Measurements from ENCODE around the gene ITSN1.

The ITSN1 gene

GRCh38 chr21:33944185-33944763 is 302.0 kb downstream of the ITSN1 start:
- TF ChIP-seq REST (IDR thresholded peaks at IDR 0.05; ENCODE audit: insufficient read depth in 1 of 2, low read depth in 2 of 2, low read length in 2 of 2) (no peak), FOXP2 (optimal IDR thresholded peaks at IDR 0.05; ENCODE audit: borderline replicate concordance, extremely low read depth, extremely low read length, insufficient read depth) (no peak), TAF1 (IDR thresholded peaks at IDR 0.05; ENCODE audit: borderline replicate concordance, insufficient read depth, low read length) (no peak), POLR2AphosphoS5 (IDR thresholded peaks at IDR 0.05; ENCODE audit: low read depth, low read length) (no peak), SIN3A (IDR thresholded peaks at IDR 0.05; ENCODE audit: borderline replicate concordance, insufficient read depth, low read length) (no peak)

DNA sequence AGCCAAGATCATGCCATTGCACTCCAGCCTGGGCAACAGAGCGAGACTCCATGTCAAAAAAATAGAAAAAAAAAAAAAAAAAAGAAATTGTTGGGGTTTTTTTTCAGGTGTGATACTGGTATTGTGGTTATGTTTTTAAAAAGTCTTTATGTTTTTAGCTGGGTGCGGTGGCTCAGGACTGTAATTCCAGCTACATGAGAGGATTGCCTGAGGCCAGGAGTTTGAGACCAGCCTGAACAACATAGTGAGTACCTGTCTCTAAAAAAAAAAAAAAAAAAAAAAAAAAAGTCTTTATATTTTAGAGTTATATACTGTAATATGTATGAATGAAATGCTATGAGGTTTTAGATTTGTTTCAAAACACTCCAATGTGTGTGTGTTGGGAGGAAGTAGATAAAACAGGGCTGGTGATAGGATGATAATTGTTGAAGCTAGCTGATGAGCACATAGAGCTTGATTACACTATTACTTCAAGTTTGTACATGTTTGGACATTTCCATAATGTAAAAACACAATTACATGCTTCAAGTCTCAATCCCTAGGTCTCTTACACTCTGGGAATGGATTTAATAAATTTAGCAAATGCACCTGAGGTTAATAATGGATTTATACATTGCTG is 303.5 kb downstream of the ITSN1 start:
- no peak for TF ChIP-seq FOXP2 (optimal IDR thresholded peaks at IDR 0.05; ENCODE audit: borderline replicate concordance, extremely low read depth, extremely low read length, insufficient read depth)

- TF ChIP-seq FOXP2 (optimal IDR thresholded peaks at IDR 0.05; ENCODE audit: borderline replicate concordance, extremely low read depth, extremely low read length, insufficient read depth) (no peak), TAF1 (IDR thresholded peaks at IDR 0.05; ENCODE audit: borderline replicate concordance, insufficient read depth, low read length) (no peak), SIN3A (IDR thresholded peaks at IDR 0.05; ENCODE audit: borderline replicate concordance, insufficient read depth, low read length) (0 out of 2 replicates have a peak, but pooled peaks have one; percentile 34)
These were observed 305.3 kb downstream of the ITSN1 start for GRCh38 chr21:33947451-33948095.

DNA sequence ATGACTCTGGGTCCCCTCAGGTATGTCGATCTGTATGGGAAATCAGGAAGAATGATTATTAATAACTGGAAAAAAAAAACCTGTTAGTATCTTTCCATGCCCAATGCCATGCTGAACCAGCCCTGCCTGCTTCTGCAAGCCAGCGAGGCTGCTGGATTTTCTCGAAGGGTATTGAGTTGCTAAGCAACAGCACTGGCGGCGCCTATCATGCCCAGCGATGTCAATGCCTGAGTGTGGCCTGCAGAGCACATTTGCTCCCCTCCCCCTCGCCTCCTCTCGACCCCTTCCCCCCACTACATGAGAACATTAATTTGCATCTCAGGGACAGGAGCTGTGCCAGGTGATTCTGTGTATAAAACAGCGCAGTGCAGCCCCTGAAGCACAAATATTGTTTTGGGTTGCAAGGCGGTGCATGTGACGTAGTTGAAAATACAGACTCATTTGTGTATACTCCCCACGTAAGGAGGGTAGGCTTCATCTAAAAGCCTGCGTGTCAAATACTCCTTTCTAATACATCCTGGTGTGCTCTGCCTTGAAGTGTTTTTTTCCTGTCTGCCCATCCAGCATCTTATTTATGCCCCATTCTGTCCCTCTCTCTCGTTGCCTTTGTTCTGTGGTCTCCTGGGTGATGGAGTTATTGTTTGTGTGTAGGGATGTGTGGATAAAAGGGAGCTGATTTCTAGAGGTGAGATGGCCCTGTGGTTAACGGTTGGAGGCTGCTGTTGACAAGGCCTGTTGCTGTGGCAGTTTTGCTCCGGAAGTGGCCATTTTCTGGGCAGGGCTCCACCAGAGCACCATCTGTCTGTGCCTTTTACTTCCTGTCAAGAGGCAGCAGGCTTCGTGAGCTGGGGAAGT is 306.0 kb downstream of the ITSN1 start:
- peak; percentile 82 for TF ChIP-seq FOXP2 (optimal IDR thresholded peaks at IDR 0.05; ENCODE audit: borderline replicate concordance, extremely low read depth, extremely low read length, insufficient read depth)
- no peak for TF ChIP-seq TAF1 (IDR thresholded peaks at IDR 0.05; ENCODE audit: borderline replicate concordance, insufficient read depth, low read length)

- TF ChIP-seq REST (IDR thresholded peaks at IDR 0.05; ENCODE audit: insufficient read depth in 1 of 2, low read depth in 2 of 2, low read length in 2 of 2) (no peak), POLR2AphosphoS5 (IDR thresholded peaks at IDR 0.05; ENCODE audit: low read depth, low read length) (no peak), SIN3A (IDR thresholded peaks at IDR 0.05; ENCODE audit: borderline replicate concordance, insufficient read depth, low read length) (no peak), FOXP2 (optimal IDR thresholded peaks at IDR 0.05; ENCODE audit: borderline replicate concordance, extremely low read depth, extremely low read length, insufficient read depth) (no peak), TAF1 (IDR thresholded peaks at IDR 0.05; ENCODE audit: borderline replicate concordance, insufficient read depth, low read length) (no peak)
These were observed 306.7 kb downstream of the ITSN1 start for GRCh38 chr21:33948951-33949444.

Measured in PFSK-1 (cell line).